ENCODE data around the gene TRMT2B.

Gene TRMT2B

GRCh38 chrX:101025126-101025525 lies 26.8 kb downstream of the TRMT2B start:
- TF ChIP-seq EGR1 (IDR thresholded peaks at IDR 0.05) (no peak), FOXM1 (IDR thresholded peaks at IDR 0.05; ENCODE audit: borderline replicate concordance, low read depth) (no peak), MAX (IDR thresholded peaks at IDR 0.05) (no peak), CEBPB (IDR thresholded peaks at IDR 0.05) (no peak), RAD21 (IDR thresholded peaks at IDR 0.05; ENCODE audit: low read depth) (no peak), USF1 (IDR thresholded peaks at IDR 0.05) (no peak), TAF1 (IDR thresholded peaks at IDR 0.05; ENCODE audit: low read depth) (no peak), REST (IDR thresholded peaks at IDR 0.05; ENCODE audit: low read depth) (no peak), CREB1 (IDR thresholded peaks at IDR 0.05; ENCODE audit: low read depth) (no peak), TCF12 (IDR thresholded peaks at IDR 0.05; ENCODE audit: low read depth) (no peak), ZBTB7A (IDR thresholded peaks at IDR 0.05; ENCODE audit: low read depth) (no peak), TEAD4 (IDR thresholded peaks at IDR 0.05) (no peak), NFIC (IDR thresholded peaks at IDR 0.05) (no peak)

- no peak for TF ChIP-seq TCF12 (IDR thresholded peaks at IDR 0.05; ENCODE audit: low read depth)
- TF ChIP-seq EP300 (IDR thresholded peaks at IDR 0.05; ENCODE audit: borderline replicate concordance) = no peak
- no peak for TF ChIP-seq REST (IDR thresholded peaks at IDR 0.05; ENCODE audit: low read depth)
- no peak for TF ChIP-seq EGR1 (IDR thresholded peaks at IDR 0.05)
- no peak for TF ChIP-seq FOXM1 (IDR thresholded peaks at IDR 0.05; ENCODE audit: borderline replicate concordance, low read depth)
- TF ChIP-seq NFIC (IDR thresholded peaks at IDR 0.05) = no peak
- TF ChIP-seq USF1 (IDR thresholded peaks at IDR 0.05) = no peak
- no peak for TF ChIP-seq TEAD4 (IDR thresholded peaks at IDR 0.05)
- TF ChIP-seq MAX (IDR thresholded peaks at IDR 0.05) = no peak
- TF ChIP-seq ZBTB7A (IDR thresholded peaks at IDR 0.05; ENCODE audit: low read depth) = no peak
- no peak for TF ChIP-seq RAD21 (IDR thresholded peaks at IDR 0.05; ENCODE audit: low read depth)
These were observed 29.9 kb downstream of the TRMT2B start for GRCh38 chrX:101022020-101022419.

- no peak for TF ChIP-seq EP300 (IDR thresholded peaks at IDR 0.05; ENCODE audit: borderline replicate concordance)
- no peak for TF ChIP-seq YY1 (IDR thresholded peaks at IDR 0.05; ENCODE audit: low read depth)
- TF ChIP-seq EGR1 (IDR thresholded peaks at IDR 0.05) = no peak
These were observed 42.8 kb downstream of the TRMT2B start for GRCh38 chrX:101009090-101009489.

GRCh38 chrX:100999451-100999850 lies 52.5 kb downstream of the TRMT2B start:
- TF ChIP-seq FOXM1 (IDR thresholded peaks at IDR 0.05; ENCODE audit: borderline replicate concordance, low read depth) (no peak), TEAD4 (IDR thresholded peaks at IDR 0.05) (no peak), EP300 (IDR thresholded peaks at IDR 0.05; ENCODE audit: borderline replicate concordance) (no peak)

GRCh38 chrX:100995469-100995868 lies 56.4 kb downstream of the TRMT2B start:
- peak; percentile 86 for TF ChIP-seq EGR1 (IDR thresholded peaks at IDR 0.05)
- TF ChIP-seq CEBPB (IDR thresholded peaks at IDR 0.05) = no peak

GRCh38 chrX:100994352-100995281 lies 57.3 kb downstream of the TRMT2B start:
- TF ChIP-seq CEBPB (IDR thresholded peaks at IDR 0.05) (peak; percentile 85), TAF1 (IDR thresholded peaks at IDR 0.05; ENCODE audit: low read depth) (no peak)

- no peak for TF ChIP-seq TEAD4 (IDR thresholded peaks at IDR 0.05)
- no peak for TF ChIP-seq CEBPB (IDR thresholded peaks at IDR 0.05)
- TF ChIP-seq EGR1 (IDR thresholded peaks at IDR 0.05) = no peak
- TF ChIP-seq RAD21 (IDR thresholded peaks at IDR 0.05; ENCODE audit: low read depth) = no peak
- TF ChIP-seq TAF1 (IDR thresholded peaks at IDR 0.05; ENCODE audit: low read depth) = no peak
- no peak for TF ChIP-seq TCF12 (IDR thresholded peaks at IDR 0.05; ENCODE audit: low read depth)
These were observed 61.8 kb downstream of the TRMT2B start for GRCh38 chrX:100990139-100990538.
